IPS-15b (cell line): ENCODE results near the gene SLC12A9.

Experiments used
- H3K27me3 ChIP-seq: one replicate; pipeline ENCODE4 v1.6.1; 2013; ENCODE audit warnings: low read length; ENCODE audit not compliant: control insufficient read depth, insufficient read depth
- H3K36me3 ChIP-seq: one replicate; pipeline ENCODE4 v1.6.1; 2013; ENCODE audit warnings: low read length; ENCODE audit not compliant: control insufficient read depth, insufficient read depth
- H3K4me1 ChIP-seq: one replicate; pipeline ENCODE4 v1.6.1; 2013; ENCODE audit warnings: mild to moderate bottlenecking, low read length; ENCODE audit not compliant: control insufficient read depth, insufficient read depth
- H3K4me3 ChIP-seq: one replicate; pipeline ENCODE4 v1.5.1; 2013; ENCODE audit warnings: low read depth, low read length
- H3K9ac ChIP-seq: one replicate; pipeline ENCODE4 v1.6.1; 2013; ENCODE audit warnings: low read depth, mild to moderate bottlenecking, low read length
- H3K9me3 ChIP-seq: one replicate; pipeline ENCODE4 v1.6.1; 2013; ENCODE audit warnings: mild to moderate bottlenecking, low read length; ENCODE audit not compliant: control insufficient read depth, insufficient read depth

SLC12A9 gene

DNA sequence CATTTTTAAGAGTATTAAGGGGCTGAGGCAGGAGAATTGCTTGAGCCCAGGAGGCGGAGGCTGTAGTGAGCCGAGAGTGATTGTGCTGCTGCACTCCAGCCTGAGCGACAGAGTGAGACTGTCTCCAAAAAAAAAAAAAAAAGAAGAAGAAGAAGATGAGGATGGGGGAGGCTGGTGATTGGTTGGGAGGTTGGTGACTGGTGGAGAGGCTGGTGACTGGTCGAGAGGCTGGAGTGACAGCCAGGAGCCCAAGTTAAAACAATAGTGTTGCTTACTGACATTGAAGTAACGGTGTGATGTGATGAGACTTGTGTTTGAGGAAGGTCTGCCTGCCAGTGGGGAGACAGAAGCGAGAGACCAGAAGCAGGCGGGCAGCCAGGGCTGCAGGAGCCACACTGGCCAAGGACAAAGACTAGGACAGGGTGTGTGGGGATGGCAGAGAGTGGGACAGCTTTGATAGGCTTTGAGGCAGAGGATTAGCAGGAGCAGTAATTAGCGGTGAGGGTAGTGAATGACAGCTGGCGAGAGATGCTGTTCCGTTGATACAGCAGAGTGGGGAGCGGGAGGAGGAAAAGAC, 27.3 kb downstream of the SLC12A9 start:
- Histone ChIP-seq H3K4me3 (no peak overlapping the region), H3K9me3 (no peaks in the 10 kb centered on the region), H3K9ac (no peak overlapping the region), H3K27me3 (no peaks in the 10 kb centered on the region), H3K4me1 (peaks cover 3% of the 10 kb centered on the region), H3K36me3 (peaks cover 50% of the 10 kb centered on the region)

DNA sequence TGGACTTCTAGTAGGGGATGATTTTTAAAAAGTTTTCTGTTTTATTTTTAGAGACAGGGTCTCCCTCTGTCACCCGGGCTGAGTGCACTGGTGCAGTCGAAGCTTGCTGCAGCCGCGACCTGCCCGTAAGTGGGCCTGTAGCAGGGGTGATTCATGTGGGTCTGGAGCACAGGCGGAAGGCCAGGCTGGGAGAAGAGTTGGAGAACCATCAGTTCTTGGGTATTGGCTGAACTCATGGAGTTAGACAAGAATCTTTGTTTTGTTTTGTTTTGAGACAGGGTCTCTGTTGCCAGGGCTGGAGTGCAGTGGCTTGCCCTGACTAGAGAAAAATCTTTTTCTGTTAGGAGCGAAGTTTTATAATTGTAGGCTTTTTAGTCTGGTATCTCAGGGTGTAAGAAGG, 28.1 kb downstream of the SLC12A9 start:
- no peaks in the 10 kb centered on the region for H3K27me3 ChIP-seq
- H3K36me3 ChIP-seq: peaks cover 56% of the 10 kb centered on the region
- peaks cover 3% of the 10 kb centered on the region for H3K4me1 ChIP-seq
- no peaks in the 10 kb centered on the region for H3K9me3 ChIP-seq
- H3K9ac ChIP-seq: no peak overlapping the region
- H3K4me3 ChIP-seq: no peak overlapping the region

DNA sequence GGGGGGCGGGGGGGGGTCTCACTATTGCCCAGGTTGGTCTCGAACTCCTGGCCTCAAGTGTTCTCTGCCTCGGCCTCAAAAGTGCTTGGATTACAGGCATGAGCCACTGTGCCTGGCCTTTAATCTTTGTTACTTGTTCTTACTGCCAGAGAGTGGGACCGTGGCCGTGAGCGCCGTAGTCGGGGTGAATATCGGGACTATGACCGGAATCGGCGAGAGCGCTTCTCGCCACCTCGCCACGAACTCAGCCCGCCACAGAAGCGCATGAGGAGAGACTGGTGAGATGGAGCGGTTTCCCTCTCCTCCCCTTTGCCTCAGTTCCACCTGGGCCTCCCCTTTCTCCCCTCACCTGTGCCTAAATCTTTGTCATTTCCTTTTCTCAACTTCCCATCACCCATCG, 28.6 kb downstream of the SLC12A9 start:
- H3K9ac ChIP-seq: no peak overlapping the region
- H3K4me1 ChIP-seq: peaks cover 3% of the 10 kb centered on the region
- no peak overlapping the region for H3K4me3 ChIP-seq
- peaks cover 61% of the 10 kb centered on the region for H3K36me3 ChIP-seq
- no peaks in the 10 kb centered on the region for H3K27me3 ChIP-seq
- no peaks in the 10 kb centered on the region for H3K9me3 ChIP-seq

DNA sequence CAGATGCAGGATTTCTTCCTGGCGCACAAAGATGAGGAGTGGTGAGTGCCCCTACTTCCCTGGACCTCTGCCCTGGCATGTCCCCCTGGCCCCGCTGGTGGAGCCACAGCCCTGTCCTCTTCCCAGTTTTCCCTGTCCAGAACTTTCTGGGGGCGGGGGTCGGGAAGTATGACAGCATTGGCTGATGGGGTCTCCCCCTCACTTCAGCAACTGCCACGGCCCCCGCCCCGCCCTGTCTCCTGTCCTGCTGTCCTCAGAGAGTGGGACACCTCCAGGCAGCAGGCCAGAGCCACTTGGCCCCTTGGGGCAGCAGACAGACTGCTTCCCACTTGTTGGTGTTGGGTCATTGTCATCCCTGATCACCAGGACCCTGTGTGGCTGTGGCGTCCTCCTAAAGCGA, 29.7 kb downstream of the SLC12A9 start:
- no peak overlapping the region for H3K4me3 ChIP-seq
- no peaks in the 10 kb centered on the region for H3K27me3 ChIP-seq
- no peak overlapping the region for H3K9ac ChIP-seq
- H3K36me3 ChIP-seq: peaks cover 65% of the 10 kb centered on the region
- H3K4me1 ChIP-seq: peaks cover under 1% of the 10 kb centered on the region
- no peaks in the 10 kb centered on the region for H3K9me3 ChIP-seq

DNA sequence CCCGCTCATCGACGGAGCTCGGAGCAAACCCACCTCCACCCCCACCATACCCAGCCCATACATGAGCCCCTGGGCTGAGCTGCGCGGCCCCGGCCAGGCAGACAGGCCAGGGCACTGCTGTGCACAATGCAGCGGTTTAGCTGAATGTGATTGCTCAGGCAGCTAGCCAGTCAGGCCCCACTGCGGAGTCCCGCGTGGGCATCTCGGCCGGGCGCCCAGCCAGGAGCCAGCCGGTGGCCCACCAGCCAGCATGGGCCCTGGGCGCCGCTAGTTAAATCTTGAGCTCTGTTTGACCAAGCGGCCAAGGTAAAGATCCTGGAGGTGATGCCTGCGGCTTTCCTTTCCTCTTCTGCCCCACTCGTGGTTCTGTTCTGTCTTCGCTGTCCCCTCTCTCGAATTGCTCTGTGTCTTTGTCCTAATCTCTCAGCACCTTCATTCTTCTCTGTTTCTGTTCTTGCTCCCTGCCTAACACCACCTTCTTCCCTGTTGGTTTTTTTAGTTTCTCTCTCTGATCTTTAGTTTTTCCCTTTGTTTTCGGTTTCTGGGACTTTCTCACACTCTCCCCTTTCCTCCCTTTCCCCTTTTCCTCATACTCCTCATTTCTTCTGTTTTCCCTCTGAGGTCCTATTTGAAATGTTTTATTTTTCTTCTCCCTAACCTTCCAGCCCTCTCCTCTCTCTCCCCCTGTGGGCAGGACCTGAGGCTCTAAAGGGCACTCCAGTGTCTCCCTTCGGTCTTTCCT, 30.4 kb downstream of the SLC12A9 start:
- no peaks in the 10 kb centered on the region for H3K9me3 ChIP-seq
- H3K9ac ChIP-seq: peak overlapping the region; percentile 8
- peaks cover 71% of the 10 kb centered on the region for H3K36me3 ChIP-seq
- no peaks in the 10 kb centered on the region for H3K27me3 ChIP-seq
- H3K4me3 ChIP-seq: no peak overlapping the region
- H3K4me1 ChIP-seq: peaks cover 2% of the 10 kb centered on the region

DNA sequence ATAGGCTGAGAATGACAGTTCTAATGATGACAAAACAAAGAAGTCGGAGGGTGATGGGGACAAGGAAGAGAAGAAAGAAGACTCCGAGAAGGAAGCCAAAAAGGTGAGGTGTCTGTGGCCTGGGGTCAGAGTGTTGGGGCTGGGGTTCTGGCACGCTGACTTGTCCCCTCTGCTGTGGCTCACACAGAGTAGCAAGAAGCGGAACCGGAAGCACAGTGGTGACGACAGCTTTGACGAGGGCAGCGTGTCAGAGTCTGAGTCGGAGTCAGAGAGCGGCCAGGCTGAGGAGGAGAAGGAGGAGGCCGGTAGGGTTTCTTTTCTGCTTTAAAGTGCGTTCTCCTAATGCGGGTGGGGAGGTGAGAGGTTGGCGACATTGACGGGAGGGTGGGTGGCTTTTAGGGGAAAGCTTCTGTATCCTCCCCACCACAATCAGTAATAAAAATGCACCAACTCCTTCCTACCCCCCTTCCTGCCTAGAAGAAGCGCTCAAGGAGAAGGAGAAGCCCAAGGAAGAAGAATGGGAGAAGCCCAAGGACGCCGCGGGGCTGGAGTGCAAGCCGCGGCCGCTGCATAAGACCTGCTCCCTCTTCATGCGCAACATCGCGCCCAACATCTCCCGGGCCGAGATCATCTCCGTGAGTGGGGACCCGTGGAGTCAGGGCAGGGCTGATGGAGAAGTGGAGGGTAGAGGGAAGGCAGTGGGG, 32.4 kb downstream of the SLC12A9 start:
- Histone ChIP-seq H3K36me3 (peaks cover 80% of the 10 kb centered on the region), H3K4me3 (no peak overlapping the region), H3K9ac (no peak overlapping the region), H3K4me1 (peaks cover 10% of the 10 kb centered on the region), H3K9me3 (no peaks in the 10 kb centered on the region), H3K27me3 (no peaks in the 10 kb centered on the region)

DNA sequence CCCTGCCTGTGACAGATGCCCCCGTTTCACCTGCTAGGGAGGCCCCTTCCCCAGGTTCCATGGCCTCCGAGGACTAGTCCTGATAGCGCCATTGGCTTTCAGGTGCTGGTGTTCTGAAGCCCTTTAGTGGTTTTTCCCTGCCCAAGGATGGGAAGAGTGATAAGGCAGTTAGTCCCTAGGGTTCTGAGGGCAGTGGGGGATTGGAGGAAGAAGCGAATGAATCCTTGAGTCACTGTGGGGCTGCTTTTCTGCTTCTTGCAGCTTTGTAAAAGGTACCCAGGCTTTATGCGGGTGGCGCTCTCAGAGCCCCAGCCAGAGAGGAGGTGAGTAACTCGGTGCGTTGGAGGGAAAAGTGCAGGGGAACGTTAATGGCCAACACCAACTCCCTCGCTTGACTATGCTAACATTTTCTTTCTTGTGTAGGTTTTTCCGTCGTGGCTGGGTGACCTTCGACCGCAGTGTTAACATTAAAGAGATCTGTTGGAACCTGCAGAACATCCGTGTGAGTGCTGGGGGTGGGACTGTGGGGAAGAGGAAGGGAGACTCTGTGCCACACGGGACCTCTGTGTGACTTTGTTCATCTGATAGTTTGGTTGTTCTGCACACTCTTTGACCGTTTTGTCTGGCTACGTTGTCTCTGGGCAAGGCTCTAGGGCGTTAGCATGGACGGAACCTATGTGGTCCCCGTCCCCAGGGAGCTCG, 33.1 kb downstream of the SLC12A9 start:
- no peak overlapping the region for H3K4me3 ChIP-seq
- no peaks in the 10 kb centered on the region for H3K9me3 ChIP-seq
- H3K27me3 ChIP-seq: no peaks in the 10 kb centered on the region
- peaks cover 10% of the 10 kb centered on the region for H3K4me1 ChIP-seq
- H3K9ac ChIP-seq: no peak overlapping the region
- H3K36me3 ChIP-seq: peaks cover 78% of the 10 kb centered on the region

DNA sequence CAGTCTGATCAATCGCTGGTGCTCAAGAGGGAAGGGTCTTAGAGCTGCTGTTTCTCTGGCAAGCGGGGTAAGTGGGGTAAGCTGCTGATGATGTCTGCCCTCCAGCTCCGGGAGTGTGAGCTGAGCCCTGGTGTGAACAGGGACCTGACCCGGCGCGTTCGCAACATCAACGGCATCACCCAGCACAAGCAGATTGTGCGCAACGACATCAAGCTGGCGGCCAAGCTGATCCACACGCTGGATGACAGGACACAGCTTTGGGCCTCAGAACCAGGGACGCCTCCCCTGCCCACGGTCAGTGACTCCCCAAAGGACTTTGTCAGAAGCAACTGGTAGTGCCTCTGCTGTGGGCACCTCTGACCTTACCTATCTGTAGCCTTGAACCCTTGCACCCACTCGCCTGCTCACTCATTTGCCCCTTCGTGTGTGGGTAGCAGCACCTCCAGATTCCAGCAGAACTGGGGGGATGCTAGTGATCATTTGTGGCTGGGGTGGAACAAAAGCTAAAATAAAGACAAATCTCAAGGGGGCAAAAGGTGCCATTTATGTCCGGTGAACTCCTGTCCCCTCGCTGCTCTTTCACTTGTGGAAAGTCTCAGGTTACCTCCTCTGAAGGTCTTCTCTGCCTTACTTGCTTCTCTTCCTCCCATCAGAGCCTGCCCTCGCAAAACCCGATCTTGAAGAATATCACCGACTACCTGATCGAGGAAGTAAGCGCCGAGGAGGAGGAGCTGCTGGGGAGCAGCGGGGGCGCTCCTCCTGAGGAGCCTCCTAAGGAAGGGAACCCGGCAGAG, 33.8 kb downstream of the SLC12A9 start:
- no peak overlapping the region for H3K9ac ChIP-seq
- H3K9me3 ChIP-seq: no peaks in the 10 kb centered on the region
- peaks cover 11% of the 10 kb centered on the region for H3K4me1 ChIP-seq
- no peaks in the 10 kb centered on the region for H3K27me3 ChIP-seq
- H3K4me3 ChIP-seq: no peak overlapping the region
- peaks cover 73% of the 10 kb centered on the region for H3K36me3 ChIP-seq

DNA sequence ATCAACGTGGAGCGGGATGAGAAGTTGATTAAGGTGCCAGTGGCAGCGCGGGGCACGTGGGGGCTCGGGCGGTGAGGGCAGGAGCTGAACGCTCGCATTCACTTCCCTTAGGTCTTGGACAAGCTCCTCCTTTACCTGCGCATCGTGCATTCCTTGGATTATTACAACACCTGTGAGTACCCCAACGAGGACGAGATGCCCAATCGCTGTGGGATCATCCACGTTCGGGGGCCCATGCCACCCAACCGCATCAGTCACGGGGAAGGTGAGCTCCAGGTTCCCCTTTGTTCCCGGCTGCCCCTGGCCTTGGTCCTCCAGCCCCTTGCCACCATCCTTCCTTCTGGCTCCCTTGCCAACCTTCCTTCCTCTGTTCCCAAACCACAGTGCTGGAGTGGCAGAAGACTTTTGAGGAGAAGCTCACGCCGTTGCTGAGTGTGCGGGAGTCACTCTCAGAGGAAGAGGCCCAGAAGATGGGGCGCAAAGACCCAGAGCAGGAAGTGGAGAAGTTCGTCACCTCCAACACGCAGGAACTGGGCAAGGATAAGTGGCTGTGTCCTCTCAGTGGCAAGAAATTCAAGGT, 34.5 kb downstream of the SLC12A9 start:
- Histone ChIP-seq H3K9ac (no peak overlapping the region), H3K36me3 (peaks cover 66% of the 10 kb centered on the region), H3K9me3 (no peaks in the 10 kb centered on the region), H3K27me3 (no peaks in the 10 kb centered on the region), H3K4me1 (peaks cover 14% of the 10 kb centered on the region), H3K4me3 (no peak overlapping the region)

DNA sequence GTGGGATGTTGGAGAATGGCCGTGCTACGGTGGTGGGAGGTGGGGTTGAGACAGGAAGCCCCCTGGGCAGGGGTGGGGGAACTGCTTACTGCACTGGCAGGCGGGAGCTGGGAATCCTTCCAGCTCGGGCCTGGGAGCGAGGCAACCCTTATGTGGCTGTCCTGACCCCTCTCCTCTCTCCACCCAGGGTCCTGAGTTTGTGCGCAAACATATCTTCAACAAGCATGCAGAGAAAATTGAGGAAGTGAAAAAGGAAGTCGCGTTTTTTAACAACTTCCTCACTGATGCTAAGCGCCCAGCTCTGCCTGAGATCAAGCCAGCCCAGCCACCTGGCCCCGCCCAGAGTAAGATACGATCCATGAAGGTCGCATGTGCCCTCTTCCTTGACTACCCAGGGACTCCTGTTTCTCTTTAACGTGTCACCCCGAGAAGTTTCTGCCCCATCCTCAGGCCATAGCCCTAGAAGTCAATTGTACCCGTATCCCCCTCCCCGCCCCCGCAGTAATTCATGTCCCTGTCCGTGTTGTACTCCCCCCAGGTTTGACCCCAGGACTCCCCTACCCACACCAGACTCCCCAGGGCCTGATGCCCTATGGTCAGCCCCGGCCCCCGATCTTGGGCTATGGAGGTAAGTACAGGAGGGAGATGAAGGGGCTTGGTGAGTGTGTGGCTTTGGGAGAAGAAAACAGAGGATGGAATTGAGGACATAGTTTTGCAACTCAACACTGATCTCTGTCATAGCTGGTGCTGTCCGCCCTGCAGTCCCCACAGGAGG, 35.2 kb downstream of the SLC12A9 start:
- H3K27me3 ChIP-seq: no peaks in the 10 kb centered on the region
- peaks cover 64% of the 10 kb centered on the region for H3K36me3 ChIP-seq
- H3K9me3 ChIP-seq: no peaks in the 10 kb centered on the region
- peaks cover 14% of the 10 kb centered on the region for H3K4me1 ChIP-seq
- H3K4me3 ChIP-seq: peak overlapping the region; percentile 80
- no peak overlapping the region for H3K9ac ChIP-seq
